ENCODE results near the gene ZCCHC8.
A peak's percentile ranks its signal among the peaks of the same experiment; 100 is the strongest.
"Not testable (repeated sequence)": the region's sequence is repeated elsewhere in the genome, so short reads cannot be mapped to it uniquely, and the experiment has no call there.

ZCCHC8 gene

GRCh38 chr12:122467983-122468382, 32.7 kb downstream of the ZCCHC8 start:
- no peak overlapping the region for H3K4me3 ChIP-seq (ENCODE audit: low read length)
- TF ChIP-seq, protein P1, sequence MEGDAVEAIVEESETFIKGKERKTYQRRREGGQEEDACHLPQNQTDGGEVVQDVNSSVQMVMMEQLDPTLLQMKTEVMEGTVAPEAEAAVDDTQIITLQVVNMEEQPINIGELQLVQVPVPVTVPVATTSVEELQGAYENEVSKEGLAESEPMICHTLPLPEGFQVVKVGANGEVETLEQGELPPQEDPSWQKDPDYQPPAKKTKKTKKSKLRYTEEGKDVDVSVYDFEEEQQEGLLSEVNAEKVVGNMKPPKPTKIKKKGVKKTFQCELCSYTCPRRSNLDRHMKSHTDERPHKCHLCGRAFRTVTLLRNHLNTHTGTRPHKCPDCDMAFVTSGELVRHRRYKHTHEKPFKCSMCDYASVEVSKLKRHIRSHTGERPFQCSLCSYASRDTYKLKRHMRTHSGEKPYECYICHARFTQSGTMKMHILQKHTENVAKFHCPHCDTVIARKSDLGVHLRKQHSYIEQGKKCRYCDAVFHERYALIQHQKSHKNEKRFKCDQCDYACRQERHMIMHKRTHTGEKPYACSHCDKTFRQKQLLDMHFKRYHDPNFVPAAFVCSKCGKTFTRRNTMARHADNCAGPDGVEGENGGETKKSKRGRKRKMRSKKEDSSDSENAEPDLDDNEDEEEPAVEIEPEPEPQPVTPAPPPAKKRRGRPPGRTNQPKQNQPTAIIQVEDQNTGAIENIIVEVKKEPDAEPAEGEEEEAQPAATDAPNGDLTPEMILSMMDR (conservative IDR thresholded peaks at IDR 0.05; ENCODE audit: low read length) = no peak
- no peak for DNase-seq (ENCODE audit: low read depth)

DNA sequence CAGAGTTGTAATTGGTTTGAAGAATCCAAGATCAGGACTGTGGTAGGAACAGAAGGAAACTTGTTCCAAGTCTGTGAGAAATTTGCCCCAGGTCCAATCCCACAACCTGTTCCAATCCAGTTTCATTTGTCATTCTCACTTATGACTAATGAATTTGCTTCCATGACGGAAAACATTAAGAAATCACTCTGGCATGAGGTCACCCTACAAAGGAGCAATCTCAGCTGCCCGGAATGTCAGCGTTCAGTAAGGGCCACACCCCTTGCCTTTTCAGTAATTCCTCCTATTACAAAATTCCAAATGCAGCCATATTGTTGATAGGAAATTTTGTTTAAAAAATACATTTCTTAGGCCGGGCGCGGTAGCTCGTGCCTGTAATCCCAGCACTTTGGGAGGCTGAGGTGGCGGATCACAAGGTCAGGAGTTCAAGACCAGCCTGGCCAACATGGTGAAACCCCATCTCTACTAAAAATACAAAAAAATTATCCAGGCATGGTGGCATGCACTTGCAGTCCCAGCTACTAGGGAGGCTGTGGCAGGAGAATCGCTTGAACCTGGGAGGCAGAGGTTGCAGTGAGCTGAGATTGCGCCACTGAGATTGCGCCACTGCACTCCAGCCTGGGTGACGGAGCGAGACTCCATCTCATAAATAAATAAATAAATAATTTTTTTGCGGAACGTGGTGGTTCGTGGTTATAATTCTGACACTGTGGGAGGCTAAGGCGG, 36.3 kb downstream of the ZCCHC8 start:
- DNase-seq (ENCODE audit: low read depth) = peak; percentile 95
- not testable (repeated sequence) for H3K4me3 ChIP-seq (ENCODE audit: low read length)

- TF ChIP-seq, protein P1 (conservative IDR thresholded peaks at IDR 0.05; ENCODE audit: low read length) = no peak
- H3K4me3 ChIP-seq (ENCODE audit: low read length) = no peak overlapping the region
- DNase-seq (ENCODE audit: low read depth) = no peak
These were observed 40.1 kb downstream of the ZCCHC8 start for GRCh38 chr12:122460641-122461040.

DNA sequence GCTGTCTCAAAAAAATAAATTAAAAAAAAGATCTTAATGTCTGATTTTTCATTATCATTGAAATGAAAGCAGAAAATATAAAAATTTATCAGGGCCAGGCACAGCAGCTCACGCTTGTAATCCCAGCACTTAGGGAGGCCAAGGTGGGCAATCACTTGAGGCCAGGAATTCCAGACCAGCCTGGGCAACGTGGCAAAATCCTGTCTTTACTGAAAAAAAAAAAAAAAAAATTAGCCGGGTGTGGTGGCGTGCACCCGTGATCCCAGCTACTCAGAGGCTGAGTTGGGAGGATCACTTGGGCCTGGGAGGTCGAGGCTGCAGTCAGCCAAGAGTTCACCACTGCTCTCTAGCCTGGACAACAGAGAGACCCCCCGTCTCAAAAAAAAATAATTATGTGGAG, 40.7 kb downstream of the ZCCHC8 start:
- TF ChIP-seq, protein P1 (conservative IDR thresholded peaks at IDR 0.05; ENCODE audit: low read length) = no peak

GRCh38 chr12:122459211-122459610, 41.5 kb downstream of the ZCCHC8 start:
- TF ChIP-seq, protein P1 (conservative IDR thresholded peaks at IDR 0.05; ENCODE audit: low read length) = no peak
- H3K4me3 ChIP-seq (ENCODE audit: low read length) = no peak overlapping the region
- no peak for DNase-seq (ENCODE audit: low read depth)

More for the DNA sequence above, 40.7 kb downstream of the ZCCHC8 start:
- DNase-seq (ENCODE audit: low read depth) = no peak
- no peak overlapping the region for H3K4me3 ChIP-seq (ENCODE audit: low read length)

DNA sequence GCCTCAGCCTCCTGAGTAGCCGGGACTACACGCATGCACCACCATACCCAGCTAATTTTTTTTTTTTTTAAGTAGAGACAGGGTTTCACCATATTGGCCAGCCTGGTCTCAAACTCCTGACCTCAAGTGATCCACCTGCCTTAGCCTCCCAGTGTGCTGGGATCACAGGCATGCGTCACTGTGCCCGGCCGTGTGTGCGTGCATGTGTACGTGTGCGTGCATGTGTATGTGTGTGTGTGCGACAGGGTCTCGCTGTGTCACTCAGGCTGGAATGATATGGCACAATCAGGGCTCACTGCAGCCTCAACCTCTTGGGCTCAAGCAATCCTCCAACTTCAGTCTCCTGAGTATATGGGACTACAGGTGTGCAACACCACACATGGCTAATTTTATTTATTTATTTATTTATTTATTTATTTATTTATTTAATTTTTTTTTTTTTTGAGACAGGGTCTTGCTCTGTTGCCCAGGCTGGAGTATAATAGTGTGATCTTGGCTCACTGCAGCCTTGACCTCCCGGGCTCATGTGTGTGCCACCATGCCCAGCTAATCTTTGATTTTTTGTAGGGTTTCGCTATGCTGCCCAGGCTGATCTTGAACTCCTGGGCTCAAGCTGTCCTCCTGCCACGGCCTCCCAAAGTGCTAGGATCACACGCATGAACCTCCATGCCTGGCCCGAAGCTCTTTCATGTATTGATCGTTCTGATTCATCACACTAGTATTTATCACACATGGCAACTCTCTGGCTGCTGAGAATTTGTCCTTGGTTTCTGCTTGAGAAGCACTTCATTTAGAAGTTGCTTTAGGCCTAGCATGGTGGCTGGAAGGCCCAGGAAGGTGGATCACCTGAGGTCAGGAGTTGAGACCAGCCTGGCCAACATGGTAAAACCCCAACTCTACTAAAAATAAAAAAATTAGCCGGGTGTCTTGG, 42.4 kb downstream of the ZCCHC8 start:
- no peak overlapping the region for H3K4me3 ChIP-seq (ENCODE audit: low read length)
- TF ChIP-seq, protein P1 (conservative IDR thresholded peaks at IDR 0.05; ENCODE audit: low read length) = no peak
- DNase-seq (ENCODE audit: low read depth) = no peak

DNA sequence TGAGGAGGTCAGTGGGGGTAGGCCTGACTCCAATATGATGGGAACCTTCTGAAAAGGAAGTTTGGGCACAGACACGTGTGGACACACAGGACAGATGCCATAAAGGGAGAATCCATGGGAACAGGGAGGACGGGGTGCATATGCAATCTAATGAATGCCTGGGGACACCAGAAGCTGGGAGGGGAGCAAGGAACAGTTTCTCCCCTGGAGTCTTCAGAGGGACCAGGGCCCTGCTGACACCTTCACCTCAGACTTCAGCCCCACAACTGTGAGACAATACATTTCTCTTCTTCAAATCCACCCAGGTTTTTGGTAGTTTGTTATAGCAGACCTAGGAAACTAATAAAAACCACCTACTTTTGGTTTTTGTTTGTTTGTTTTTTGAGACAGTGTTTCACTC, 43.1 kb downstream of the ZCCHC8 start:
- TF ChIP-seq, protein P1 (conservative IDR thresholded peaks at IDR 0.05; ENCODE audit: low read length) = no peak
- no peak overlapping the region for H3K4me3 ChIP-seq (ENCODE audit: low read length)
- DNase-seq (ENCODE audit: low read depth) = no peak

Measured in AG10803 (cell line).